ENCODE data around the gene CRELD2.
A peak's percentile ranks its signal among the peaks of the same experiment; 100 is the strongest.

The CRELD2 gene

GRCh38 chr22:49958931-49959781, 40.7 kb downstream of the CRELD2 start:
- ChIA-PET POLR2A (interaction anchor here (0.8 to 2.9 kb wide), 3 partner anchors 9 to 11 kb away, joined by 3 to 10 read pairs (median 3); no protein-coding TSS in a partner anchor), CTCF (no interaction called here)
- DNase-seq (ENCODE audit: extremely low spot score), result no peak
- TF ChIP-seq HDGF (IDR thresholded peaks at IDR 0.05; ENCODE audit: borderline replicate concordance), result no peak
- no peak for TF ChIP-seq SUZ12 (IDR thresholded peaks at IDR 0.05)
- TF ChIP-seq LEF1 (IDR thresholded peaks at IDR 0.05; ENCODE audit: borderline replicate concordance), result no peak
- TF ChIP-seq CTBP1 (IDR thresholded peaks at IDR 0.05; ENCODE audit: borderline replicate concordance), result no peak
- no peak for TF ChIP-seq FOXM1 (IDR thresholded peaks at IDR 0.05; ENCODE audit: borderline replicate concordance)
- no peak for TF ChIP-seq L3MBTL2 (conservative IDR thresholded peaks at IDR 0.05)
- TF ChIP-seq FOXK2 (IDR thresholded peaks at IDR 0.05), result no peak
- TF ChIP-seq ARNT (IDR thresholded peaks at IDR 0.05), result no peak
- no peak for TF ChIP-seq NFRKB (IDR thresholded peaks at IDR 0.05)
- no peak for TF ChIP-seq ELF4 (IDR thresholded peaks at IDR 0.05)
- no peak for TF ChIP-seq TARDBP (IDR thresholded peaks at IDR 0.05)
- TF ChIP-seq PKNOX1 (IDR thresholded peaks at IDR 0.05), result no peak
- TF ChIP-seq SP1 (IDR thresholded peaks at IDR 0.05), result no peak

- ChIA-PET POLR2A (interaction anchor here (0.8 to 2.9 kb wide), 5 partner anchors 7 to 23 kb away, joined by 3 to 10 read pairs (median 3); no protein-coding TSS in a partner anchor), CTCF (no interaction called here)
- no peak for DNase-seq (ENCODE audit: extremely low spot score)
- TF ChIP-seq FOXM1 (IDR thresholded peaks at IDR 0.05; ENCODE audit: borderline replicate concordance) (no peak), SP1 (IDR thresholded peaks at IDR 0.05) (no peak), ELF4 (IDR thresholded peaks at IDR 0.05) (no peak), TARDBP (IDR thresholded peaks at IDR 0.05) (no peak), SUZ12 (IDR thresholded peaks at IDR 0.05) (no peak), BHLHE40 (IDR thresholded peaks at IDR 0.05; ENCODE audit: borderline replicate concordance) (no peak), ARNT (IDR thresholded peaks at IDR 0.05) (no peak), L3MBTL2 (conservative IDR thresholded peaks at IDR 0.05) (no peak), NFRKB (IDR thresholded peaks at IDR 0.05) (no peak), ZNF384 (IDR thresholded peaks at IDR 0.05) (no peak), PKNOX1 (IDR thresholded peaks at IDR 0.05) (no peak), FOXA1 (IDR thresholded peaks at IDR 0.05) (no peak), FOXK2 (IDR thresholded peaks at IDR 0.05) (no peak), LEF1 (IDR thresholded peaks at IDR 0.05; ENCODE audit: borderline replicate concordance) (no peak), HDGF (IDR thresholded peaks at IDR 0.05; ENCODE audit: borderline replicate concordance) (no peak), CTBP1 (IDR thresholded peaks at IDR 0.05; ENCODE audit: borderline replicate concordance) (no peak)
These were observed 41.3 kb downstream of the CRELD2 start for GRCh38 chr22:49959782-49960158.

- POLR2A ChIA-PET, result interaction anchor here (1.0 to 2.9 kb wide), 4 partner anchors 8 to 23 kb away, joined by 3 to 10 read pairs (median 6); no protein-coding TSS in a partner anchor
- CTCF ChIA-PET, result no interaction called here
- TF ChIP-seq SP1 (IDR thresholded peaks at IDR 0.05) (no peak), NFRKB (IDR thresholded peaks at IDR 0.05) (no peak), SUZ12 (IDR thresholded peaks at IDR 0.05) (no peak), ARNT (IDR thresholded peaks at IDR 0.05) (peak; percentile 58; the same call in 1 of the 2 replicates), L3MBTL2 (conservative IDR thresholded peaks at IDR 0.05) (no peak; the same call in 1 of the 2 replicates), LEF1 (IDR thresholded peaks at IDR 0.05; ENCODE audit: borderline replicate concordance) (peak; percentile 79; the same call in 1 of the 2 replicates), HDGF (IDR thresholded peaks at IDR 0.05; ENCODE audit: borderline replicate concordance) (no peak), ELF4 (IDR thresholded peaks at IDR 0.05) (no peak), CTBP1 (IDR thresholded peaks at IDR 0.05; ENCODE audit: borderline replicate concordance) (no peak), TARDBP (IDR thresholded peaks at IDR 0.05) (no peak), FOXK2 (IDR thresholded peaks at IDR 0.05) (no peak), BHLHE40 (IDR thresholded peaks at IDR 0.05; ENCODE audit: borderline replicate concordance) (no peak), FOXM1 (IDR thresholded peaks at IDR 0.05; ENCODE audit: borderline replicate concordance) (peak; percentile 55)
- peak; percentile 95 for DNase-seq (ENCODE audit: extremely low spot score)
These were observed 41.9 kb downstream of the CRELD2 start, which contains the start of gene PIM3 for GRCh38 chr22:49960159-49961004. Gene PIM3, plus strand, starts transcription at chr22:49960772. Its CDS starts 176 bp downstream, at chr22:49960948.

- no peak for DNase-seq (ENCODE audit: extremely low spot score)
- no peak for TF ChIP-seq ELF4 (IDR thresholded peaks at IDR 0.05)
- no peak for TF ChIP-seq PKNOX1 (IDR thresholded peaks at IDR 0.05)
- no peak for TF ChIP-seq ARNT (IDR thresholded peaks at IDR 0.05)
- TF ChIP-seq L3MBTL2 (conservative IDR thresholded peaks at IDR 0.05), result 0 out of 2 replicates have a peak, but pooled peaks have one; percentile 24
- TF ChIP-seq NFRKB (IDR thresholded peaks at IDR 0.05), result no peak
- CTCF ChIA-PET, result no interaction called here
- POLR2A ChIA-PET, result interaction anchor here (1.0 to 2.9 kb wide), 7 partner anchors 9 to 46 kb away, joined by 3 to 10 read pairs (median 4); no protein-coding TSS in a partner anchor
These were observed 42.7 kb downstream of the CRELD2 start for GRCh38 chr22:49961005-49961600.

- TF ChIP-seq HDGF (IDR thresholded peaks at IDR 0.05; ENCODE audit: borderline replicate concordance), result no peak
- TF ChIP-seq SUZ12 (IDR thresholded peaks at IDR 0.05), result no peak
- TF ChIP-seq BHLHE40 (IDR thresholded peaks at IDR 0.05; ENCODE audit: borderline replicate concordance), result no peak
- TF ChIP-seq NFRKB (IDR thresholded peaks at IDR 0.05), result no peak
- TF ChIP-seq TARDBP (IDR thresholded peaks at IDR 0.05), result no peak
- TF ChIP-seq ELF4 (IDR thresholded peaks at IDR 0.05), result no peak
- TF ChIP-seq FOXK2 (IDR thresholded peaks at IDR 0.05), result no peak
- TF ChIP-seq L3MBTL2 (conservative IDR thresholded peaks at IDR 0.05), result no peak
- no peak for DNase-seq (ENCODE audit: extremely low spot score)
- POLR2A ChIA-PET, result interaction anchor here (0.7 to 2.9 kb wide), 7 partner anchors 8 to 379 kb away, joined by 3 to 10 read pairs (median 4); no protein-coding TSS in a partner anchor
- CTCF ChIA-PET, result no interaction called here
These were observed 43.2 kb downstream of the CRELD2 start for GRCh38 chr22:49961601-49962011.
